IPS-NIHi7 (cell line): ENCODE results near the gene HSPB6.
"Not testable (repeated sequence)": the region's sequence is repeated elsewhere in the genome, so short reads cannot be mapped to it uniquely, and the experiment has no call there.

ENCODE experiments used
- DNase-seq: peaks from one replicate; pipeline ENCODE4 v3.0.0; 2012; ENCODE audit warnings: mixed read lengths; ENCODE audit errors: extremely low spot score

Gene HSPB6

GRCh38 chr19:35756377-35757230 is at the start of gene HSPB6:
Gene HSPB6, minus strand, starts transcription at chr19:35757029. Its CDS starts 21 bp downstream, at chr19:35757008.
- DNase-seq: no peak

GRCh38 chr19:35806597-35806996 is 49.8 kb upstream of the HSPB6 start:
- DNase-seq: no peak

GRCh38 chr19:35805526-35806102 is 48.8 kb upstream of the HSPB6 start:
- DNase-seq: no peak

GRCh38 chr19:35801828-35802227 is 45.0 kb upstream of the HSPB6 start:
- no peak for DNase-seq

GRCh38 chr19:35797663-35798062 is 40.8 kb upstream of the HSPB6 start:
- peak; percentile 77 for DNase-seq

GRCh38 chr19:35796645-35797542 is 40.1 kb upstream of the HSPB6 start:
- no peak for DNase-seq

- not testable (repeated sequence) for DNase-seq
Measured at GRCh38 chr19:35795564-35795963, 38.7 kb upstream of the HSPB6 start.

GRCh38 chr19:35793381-35794165 is 36.7 kb upstream of the HSPB6 start:
- no peak for DNase-seq

GRCh38 chr19:35792888-35793287 is 36.1 kb upstream of the HSPB6 start:
- DNase-seq: no peak

- no peak for DNase-seq
Measured at GRCh38 chr19:35792312-35792711, 35.5 kb upstream of the HSPB6 start.

- DNase-seq: no peak
Measured at GRCh38 chr19:35791814-35792279, 35.0 kb upstream of the HSPB6 start.

GRCh38 chr19:35790981-35791813 is 34.4 kb upstream of the HSPB6 start:
- no peak for DNase-seq

GRCh38 chr19:35789978-35790944 is 33.4 kb upstream of the HSPB6 start:
- no peak for DNase-seq

GRCh38 chr19:35789195-35789977 is 32.6 kb upstream of the HSPB6 start:
- DNase-seq: no peak

- no peak for DNase-seq
Measured at GRCh38 chr19:35788205-35788960, 31.6 kb upstream of the HSPB6 start.

- no peak for DNase-seq
Measured at GRCh38 chr19:35787227-35787799, 30.5 kb upstream of the HSPB6 start.
